HG02938 (cell line): ENCODE data around the gene ENKUR.

ENCODE experiments used
- ATAC-seq: cut with Tn5 transposase; IDR thresholded peaks from one replicate; pipeline ENCODE4 v1.9.1; 2021; ENCODE audit warnings: mild to moderate bottlenecking, moderate library complexity; ENCODE audit not compliant: unreplicated experiment

ENKUR gene

GRCh38 chr10:24950439-24950838 lies 65.5 kb downstream of the ENKUR start:
- ATAC-seq: no peak

GRCh38 chr10:24949616-24950015 lies 66.3 kb downstream of the ENKUR start:
- ATAC-seq: no peak

- ATAC-seq: peak; percentile 82
Measured at GRCh38 chr10:24947304-24948097, 68.5 kb downstream of the ENKUR start.

- ATAC-seq: no peak
Measured at GRCh38 chr10:24944512-24945255, 71.3 kb downstream of the ENKUR start.

GRCh38 chr10:24938525-24938924 lies 77.4 kb downstream of the ENKUR start:
- no peak for ATAC-seq

- no peak for ATAC-seq
Measured at GRCh38 chr10:24938076-24938475, 77.9 kb downstream of the ENKUR start.

- ATAC-seq: no peak
Measured at GRCh38 chr10:24935504-24936292, 80.3 kb downstream of the ENKUR start.
